Measurements from ENCODE around the gene ST8SIA1. TPM values are rescaled to one million over a fixed set of nuclear protein-coding genes. Genes with fewer than 3 reads are reported as not detected.

ST8SIA1 gene
- total RNA-seq, 1 experiment from 2014 or later, result not detected

DNA sequence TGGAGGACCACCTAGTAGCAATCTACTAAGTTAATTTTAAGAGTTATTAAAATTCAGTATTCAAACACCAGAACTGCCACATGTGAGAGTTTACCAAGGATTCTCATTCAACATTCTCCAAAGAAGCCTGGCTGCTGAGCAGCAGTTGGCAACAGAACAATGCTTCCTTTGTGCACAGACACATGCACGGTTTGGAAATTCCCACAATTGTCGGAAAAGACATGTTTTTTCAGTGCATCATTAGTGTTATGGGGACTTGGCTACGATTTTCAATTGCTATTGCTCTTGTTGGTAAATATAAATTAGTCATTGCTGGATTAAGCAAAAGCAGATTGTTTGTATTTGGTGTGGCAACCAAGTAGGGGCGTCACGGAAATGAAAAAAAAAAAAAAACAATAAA, 22.2 kb downstream of the ST8SIA1 start (continued):
- TF ChIP-seq CTCF (IDR thresholded peaks at IDR 0.05 in 2 of 3, conservative IDR thresholded peaks at IDR 0.05 in 1 of 3; ENCODE audit: borderline replicate concordance in 1 of 3, insufficient read depth in 1 of 3, low read depth in 2 of 3, low read length in 2 of 3), result no peak

GRCh38 chr12:22310709-22311108, 23.8 kb downstream of the ST8SIA1 start:
- H3K4me2 ChIP-seq (ENCODE audit: low read length), result no peak overlapping the region
- no peaks in the 10 kb centered on the region for H4K20me1 ChIP-seq (ENCODE audit: insufficient read depth)
- H3K9me3 ChIP-seq (ENCODE audit: control insufficient read depth in 1 of 2, insufficient read depth in 1 of 2, low read depth in 1 of 2, low read length in 2 of 2), result no peaks in the 10 kb centered on the region
- POLR2A ChIA-PET, result interaction anchor here (0.6 kb wide), 1 partner anchor 175 kb away, joined by 3 read pairs; no protein-coding TSS in a partner anchor
- no peak overlapping the region for H3K27ac ChIP-seq (ENCODE audit: low read depth, low read length)
- CTCF ChIA-PET, result no interaction called here
- intact Hi-C loops (cut with micrococcal nuclease), result no loop called here
- BruUV-seq (replicated peaks), result no TSS peak
- no peak overlapping the region for H3K9ac ChIP-seq (ENCODE audit: low read length)
- H2AFZ ChIP-seq (ENCODE audit: low read depth, low read length, poor library complexity, severe bottlenecking), result no peak overlapping the region
- no peaks in the 10 kb centered on the region for H3K9me2 ChIP-seq (ENCODE audit: insufficient read depth)
- no peak for DNase-seq (ENCODE audit: low read depth, low spot score)
- TF ChIP-seq SP1 (IDR thresholded peaks at IDR 0.05; ENCODE audit: low read depth) (no peak), TCF7L2 (IDR thresholded peaks at IDR 0.05; ENCODE audit: borderline replicate concordance, extremely low read depth, insufficient read depth, insufficient read length) (no peak), RAD21 (IDR thresholded peaks at IDR 0.05; ENCODE audit: low read depth) (no peak), YY1 (IDR thresholded peaks at IDR 0.05; ENCODE audit: extremely low read depth, insufficient replicate concordance, low read depth, low read length) (no peak), CEBPB (IDR thresholded peaks at IDR 0.05; ENCODE audit: low read depth) (no peak), ZNF274 (IDR thresholded peaks at IDR 0.05; ENCODE audit: low read depth, low read length) (no peak), SIN3A (IDR thresholded peaks at IDR 0.05; ENCODE audit: low read depth) (no peak), JUND (IDR thresholded peaks at IDR 0.05) (no peak), REST (IDR thresholded peaks at IDR 0.05; ENCODE audit: low read depth) (no peak), CBX3 (IDR thresholded peaks at IDR 0.05; ENCODE audit: low read depth) (no peak), POLR2A (IDR thresholded peaks at IDR 0.05; ENCODE audit: borderline replicate concordance, extremely low read depth, insufficient read depth, insufficient read length) (no peak)
- TF ChIP-seq, protein P1, sequence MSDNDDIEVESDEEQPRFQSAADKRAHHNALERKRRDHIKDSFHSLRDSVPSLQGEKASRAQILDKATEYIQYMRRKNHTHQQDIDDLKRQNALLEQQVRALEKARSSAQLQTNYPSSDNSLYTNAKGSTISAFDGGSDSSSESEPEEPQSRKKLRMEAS (IDR thresholded peaks at IDR 0.05), result no peak
- no peaks in the 10 kb centered on the region for H3K4me1 ChIP-seq (ENCODE audit: control insufficient read depth in 1 of 2, insufficient read depth in 2 of 2, low read length in 2 of 2)
- H3K79me2 ChIP-seq (ENCODE audit: insufficient read depth, low read length), result no peaks in the 10 kb centered on the region
- RAD21 ChIA-PET (ENCODE audit: low non-redundant PET in 1 of 2, low total read pairs in 2 of 2, uncharacterized antibody in 2 of 2, unreplicated experiment in 2 of 2), result no interaction called here
- no peak for ATAC-seq
- H3K27me3 ChIP-seq (ENCODE audit: insufficient read depth, low read length), result no peaks in the 10 kb centered on the region; the same call in 1 of the 2 replicates
- no peak overlapping the region for H3K4me3 ChIP-seq (replicated peaks in 1 of 2; ENCODE audit: low read depth in 1 of 2, low read length in 2 of 2)
- H3K36me3 ChIP-seq (ENCODE audit: control insufficient read depth in 1 of 2, insufficient read depth in 2 of 2, low read length in 2 of 2), result no peaks in the 10 kb centered on the region
